ENCODE results near the gene EXOSC10.

DNA sequence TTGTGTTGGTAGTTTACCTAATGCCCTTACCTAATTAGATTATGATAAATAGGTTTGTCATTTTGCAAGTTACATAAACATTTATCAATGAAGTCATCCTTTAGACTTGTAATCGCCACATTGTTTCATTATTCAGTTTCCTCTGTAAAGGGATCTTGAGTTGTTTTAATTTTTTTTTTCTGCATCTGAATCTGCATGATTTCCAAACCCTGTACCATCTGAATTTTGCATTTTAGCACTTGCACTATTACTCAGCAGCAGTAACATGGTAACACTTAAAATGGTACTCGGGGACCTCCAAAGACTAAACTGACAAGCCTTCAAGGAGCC lies 74.8 kb downstream of the EXOSC10 start:
- TF ChIP-seq RAD21 (conservative IDR thresholded peaks at IDR 0.05 in 1 of 2, IDR thresholded peaks at IDR 0.05 in 1 of 2) (no peak), POLR2A (IDR thresholded peaks at IDR 0.05; ENCODE audit: low read length) (no peak), TP53 (CRISPR knock-in tag; IDR thresholded peaks at IDR 0.05) (no peak), POLR2AphosphoS2 (conservative IDR thresholded peaks at IDR 0.05; ENCODE audit: low read length) (no peak), MYC (IDR thresholded peaks at IDR 0.05; ENCODE audit: borderline replicate concordance, low read length) (no peak), RNF2 (IDR thresholded peaks at IDR 0.05; ENCODE audit: borderline replicate concordance, low read depth) (no peak), BHLHE40 (IDR thresholded peaks at IDR 0.05; ENCODE audit: low read depth, low read length) (no peak), FOXS1 (CRISPR knock-in tag; IDR thresholded peaks at IDR 0.05) (no peak), CHD4 (IDR thresholded peaks at IDR 0.05; ENCODE audit: borderline replicate concordance) (no peak), MAFK (IDR thresholded peaks at IDR 0.05; ENCODE audit: partially characterized antibody) (no peak)
- TF ChIP-seq, protein P1, sequence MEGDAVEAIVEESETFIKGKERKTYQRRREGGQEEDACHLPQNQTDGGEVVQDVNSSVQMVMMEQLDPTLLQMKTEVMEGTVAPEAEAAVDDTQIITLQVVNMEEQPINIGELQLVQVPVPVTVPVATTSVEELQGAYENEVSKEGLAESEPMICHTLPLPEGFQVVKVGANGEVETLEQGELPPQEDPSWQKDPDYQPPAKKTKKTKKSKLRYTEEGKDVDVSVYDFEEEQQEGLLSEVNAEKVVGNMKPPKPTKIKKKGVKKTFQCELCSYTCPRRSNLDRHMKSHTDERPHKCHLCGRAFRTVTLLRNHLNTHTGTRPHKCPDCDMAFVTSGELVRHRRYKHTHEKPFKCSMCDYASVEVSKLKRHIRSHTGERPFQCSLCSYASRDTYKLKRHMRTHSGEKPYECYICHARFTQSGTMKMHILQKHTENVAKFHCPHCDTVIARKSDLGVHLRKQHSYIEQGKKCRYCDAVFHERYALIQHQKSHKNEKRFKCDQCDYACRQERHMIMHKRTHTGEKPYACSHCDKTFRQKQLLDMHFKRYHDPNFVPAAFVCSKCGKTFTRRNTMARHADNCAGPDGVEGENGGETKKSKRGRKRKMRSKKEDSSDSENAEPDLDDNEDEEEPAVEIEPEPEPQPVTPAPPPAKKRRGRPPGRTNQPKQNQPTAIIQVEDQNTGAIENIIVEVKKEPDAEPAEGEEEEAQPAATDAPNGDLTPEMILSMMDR (IDR thresholded peaks at IDR 0.05) = no peak
- TF ChIP-seq, protein P2, sequence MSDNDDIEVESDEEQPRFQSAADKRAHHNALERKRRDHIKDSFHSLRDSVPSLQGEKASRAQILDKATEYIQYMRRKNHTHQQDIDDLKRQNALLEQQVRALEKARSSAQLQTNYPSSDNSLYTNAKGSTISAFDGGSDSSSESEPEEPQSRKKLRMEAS (IDR thresholded peaks at IDR 0.05) = no peak
- TF ChIP-seq, protein P3, sequence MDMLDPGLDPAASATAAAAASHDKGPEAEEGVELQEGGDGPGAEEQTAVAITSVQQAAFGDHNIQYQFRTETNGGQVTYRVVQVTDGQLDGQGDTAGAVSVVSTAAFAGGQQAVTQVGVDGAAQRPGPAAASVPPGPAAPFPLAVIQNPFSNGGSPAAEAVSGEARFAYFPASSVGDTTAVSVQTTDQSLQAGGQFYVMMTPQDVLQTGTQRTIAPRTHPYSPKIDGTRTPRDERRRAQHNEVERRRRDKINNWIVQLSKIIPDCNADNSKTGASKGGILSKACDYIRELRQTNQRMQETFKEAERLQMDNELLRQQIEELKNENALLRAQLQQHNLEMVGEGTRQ (IDR thresholded peaks at IDR 0.05) = no peak
- TF ChIP-seq, protein P4, sequence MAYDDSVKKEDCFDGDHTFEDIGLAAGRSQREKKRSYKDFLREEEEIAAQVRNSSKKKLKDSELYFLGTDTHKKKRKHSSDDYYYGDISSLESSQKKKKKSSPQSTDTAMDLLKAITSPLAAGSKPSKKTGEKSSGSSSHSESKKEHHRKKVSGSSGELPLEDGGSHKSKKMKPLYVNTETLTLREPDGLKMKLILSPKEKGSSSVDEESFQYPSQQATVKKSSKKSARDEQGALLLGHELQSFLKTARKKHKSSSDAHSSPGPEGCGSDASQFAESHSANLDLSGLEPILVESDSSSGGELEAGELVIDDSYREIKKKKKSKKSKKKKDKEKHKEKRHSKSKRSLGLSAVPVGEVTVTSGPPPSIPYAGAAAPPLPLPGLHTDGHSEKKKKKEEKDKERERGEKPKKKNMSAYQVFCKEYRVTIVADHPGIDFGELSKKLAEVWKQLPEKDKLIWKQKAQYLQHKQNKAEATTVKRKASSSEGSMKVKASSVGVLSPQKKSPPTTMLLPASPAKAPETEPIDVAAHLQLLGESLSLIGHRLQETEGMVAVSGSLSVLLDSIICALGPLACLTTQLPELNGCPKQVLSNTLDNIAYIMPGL (CRISPR knock-in tag; IDR thresholded peaks at IDR 0.05; ENCODE audit: borderline replicate concordance) = no peak

All from A549 (cell line).